Measurements from ENCODE around the gene TNNI3K. TPM values are rescaled to one million over a fixed set of nuclear protein-coding genes. Genes with fewer than 3 reads are reported as not detected.

The TNNI3K gene
- total RNA-seq, 1 experiment from 2014 or later = not detected

DNA sequence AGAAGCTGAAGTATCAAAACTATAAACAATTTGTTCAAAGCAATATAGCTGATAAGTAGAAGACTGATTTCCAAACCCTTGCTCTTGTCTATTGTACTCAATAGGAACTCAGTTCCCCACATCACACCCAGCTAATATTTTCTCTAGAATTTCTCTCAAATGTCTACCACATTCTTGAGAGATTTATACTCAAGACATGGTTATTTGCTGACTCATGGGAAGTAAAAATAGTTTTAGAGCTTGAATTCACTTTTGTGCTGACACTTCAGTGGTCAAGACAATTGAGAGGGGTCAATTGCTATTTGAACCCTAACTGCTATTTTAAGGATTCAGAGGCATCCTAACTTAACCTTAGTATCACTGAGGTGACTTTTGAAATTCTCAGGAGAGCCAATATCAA lies 99.0 kb downstream of the TNNI3K start:
- Histone ChIP-seq H3K4me1 (ENCODE audit: insufficient read depth, low read length, poor library complexity, severe bottlenecking) (no peaks in the 10 kb centered on the region), H3K36me3 (ENCODE audit: insufficient read depth, low read length, poor library complexity, severe bottlenecking) (no peaks in the 10 kb centered on the region), H3K27me3 (replicated peaks; ENCODE audit: insufficient read depth, low read depth, low read length, poor library complexity) (no peaks in the 10 kb centered on the region), H3K27ac (ENCODE audit: low read depth, low read length, poor library complexity, severe bottlenecking) (no peak overlapping the region), H3K4me3 (ENCODE audit: low read depth, low read length, poor library complexity, severe bottlenecking) (no peak overlapping the region), H3K9me3 (ENCODE audit: low read depth, low read length, poor library complexity, severe bottlenecking) (no peaks in the 10 kb centered on the region)
- no peak for DNase-seq (ENCODE audit: low spot score)
- no peak for TF ChIP-seq CTCF (conservative IDR thresholded peaks at IDR 0.05; ENCODE audit: low read depth, low read length)
- no peak for TF ChIP-seq EZH2 (IDR thresholded peaks at IDR 0.05; ENCODE audit: borderline replicate concordance, low read depth, low read length, poor library complexity, severe bottlenecking)
- BruUV-seq (replicated peaks) = no TSS peak
- intact Hi-C loops (cut with micrococcal nuclease; ENCODE audit: unreplicated experiment) = no loop called here
- ChIA-PET CTCF (no interaction called here), POLR2A (ENCODE audit: low non-redundant PET) (no interaction called here)

- TF ChIP-seq CTCF (conservative IDR thresholded peaks at IDR 0.05; ENCODE audit: low read depth, low read length) = no peak
- TF ChIP-seq EZH2 (IDR thresholded peaks at IDR 0.05; ENCODE audit: borderline replicate concordance, low read depth, low read length, poor library complexity, severe bottlenecking) = no peak
These were observed 105.5 kb downstream of the TNNI3K start for GRCh38 chr1:74340656-74341055.

DNA sequence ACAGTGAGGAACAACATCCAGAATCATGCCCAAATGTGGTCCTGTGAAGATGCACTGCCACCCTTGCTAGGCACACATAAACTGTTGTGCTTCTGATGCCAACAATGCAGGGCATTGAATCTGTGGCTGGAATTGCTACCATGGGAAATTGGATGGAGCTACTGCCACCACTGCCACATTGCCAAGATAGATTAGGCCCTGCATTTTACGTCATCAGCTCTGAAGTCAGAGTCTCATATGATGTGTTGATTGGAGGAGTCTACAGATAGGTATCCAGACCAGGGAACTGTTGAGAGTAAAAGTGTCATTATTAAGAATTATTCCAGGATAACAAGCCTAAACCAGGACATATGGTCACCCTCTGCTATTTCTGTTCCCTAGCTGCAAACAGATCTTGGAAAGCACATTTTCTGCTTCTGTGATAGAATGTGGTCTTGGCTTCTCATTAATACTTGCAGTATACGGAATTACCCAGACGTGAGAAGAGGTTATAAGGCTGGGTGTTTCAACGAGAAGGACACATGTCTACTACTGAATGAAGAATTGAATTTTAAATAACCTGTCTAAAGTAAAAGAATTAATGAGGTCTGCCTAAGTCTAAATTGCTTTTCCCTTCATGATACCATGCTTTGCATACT lies 106.6 kb downstream of the TNNI3K start:
- no TSS peak for BruUV-seq (replicated peaks)
- Histone ChIP-seq H3K4me1 (ENCODE audit: insufficient read depth, low read length, poor library complexity, severe bottlenecking) (no peaks in the 10 kb centered on the region), H3K27ac (ENCODE audit: low read depth, low read length, poor library complexity, severe bottlenecking) (no peak overlapping the region), H3K36me3 (ENCODE audit: insufficient read depth, low read length, poor library complexity, severe bottlenecking) (no peaks in the 10 kb centered on the region), H3K4me3 (ENCODE audit: low read depth, low read length, poor library complexity, severe bottlenecking) (no peak overlapping the region), H3K27me3 (replicated peaks; ENCODE audit: insufficient read depth, low read depth, low read length, poor library complexity) (no peaks in the 10 kb centered on the region), H3K9me3 (ENCODE audit: low read depth, low read length, poor library complexity, severe bottlenecking) (no peaks in the 10 kb centered on the region)
- intact Hi-C loops (cut with micrococcal nuclease; ENCODE audit: unreplicated experiment) = no loop called here
- CTCF ChIA-PET = no interaction called here
- no peak for DNase-seq (ENCODE audit: low spot score)
- POLR2A ChIA-PET (ENCODE audit: low non-redundant PET) = no interaction called here
- TF ChIP-seq CTCF (conservative IDR thresholded peaks at IDR 0.05; ENCODE audit: low read depth, low read length) = no peak
- no peak for TF ChIP-seq EZH2 (IDR thresholded peaks at IDR 0.05; ENCODE audit: borderline replicate concordance, low read depth, low read length, poor library complexity, severe bottlenecking)

More at GRCh38 chr1:74340656-74341055, 105.5 kb downstream of the TNNI3K start:
- Histone ChIP-seq H3K36me3 (ENCODE audit: insufficient read depth, low read length, poor library complexity, severe bottlenecking) (no peaks in the 10 kb centered on the region), H3K27me3 (replicated peaks; ENCODE audit: insufficient read depth, low read depth, low read length, poor library complexity) (no peaks in the 10 kb centered on the region), H3K4me1 (ENCODE audit: insufficient read depth, low read length, poor library complexity, severe bottlenecking) (no peaks in the 10 kb centered on the region), H3K4me3 (ENCODE audit: low read depth, low read length, poor library complexity, severe bottlenecking) (no peak overlapping the region), H3K27ac (ENCODE audit: low read depth, low read length, poor library complexity, severe bottlenecking) (no peak overlapping the region), H3K9me3 (ENCODE audit: low read depth, low read length, poor library complexity, severe bottlenecking) (no peaks in the 10 kb centered on the region)
- DNase-seq (ENCODE audit: low spot score) = no peak
- ChIA-PET CTCF (no interaction called here), POLR2A (ENCODE audit: low non-redundant PET) (no interaction called here)
- intact Hi-C loops (cut with micrococcal nuclease; ENCODE audit: unreplicated experiment) = no loop called here
- BruUV-seq (replicated peaks) = no TSS peak
